SK-N-SH (cell line): ENCODE results near the gene DYNC2H1. TPM values are rescaled to one million over a fixed set of nuclear protein-coding genes. Genes with fewer than 3 reads are reported as not detected.

Experiments
- CTCF ChIA-PET: fragments of 300-600, 350-600 bp; formaldehyde crosslinking; extraction: SDS; loops from one replicate; lab custom pipeline; 2021; lab: Yijun Ruan, JAX
- POLR2A ChIA-PET: fragments of 350-600 bp; sonication (Branson Sonifier 250); formaldehyde crosslinking; extraction: SDS; loops from one replicate; lab custom pipeline; 2020; ENCODE audit warnings: antibody characterized with exemption, inconsistent platforms; lab: Yijun Ruan, JAX
- DNase-seq: peaks from one replicate; pipeline ENCODE4 v3.0.0; 2012
- H2AFZ ChIP-seq: fragments of 200-600 bp; sonication (generic); 2 replicates; pipeline ENCODE4 v1.8.1; 2016; ENCODE audit warnings: antibody characterized with exemption, mild to moderate bottlenecking, low read depth
- H3F3A ChIP-seq: fragments of 200-600 bp; sonication (generic); replicated peaks from 2 replicates; pipeline ENCODE3; 2016; ENCODE audit warnings: antibody characterized with exemption, mild to moderate bottlenecking; ENCODE audit not compliant: insufficient read depth
- H3K27ac ChIP-seq, 2 experiments: fragments of 200-500 bp in 1 of 2; fragments of 200-600 bp in 1 of 2; sonication (Bioruptor generic) in 1 of 2; sonication (generic), shearing (Covaris generic) in 1 of 2; 2 replicates each; pipeline versions ENCODE4 v1.5.1 to v1.6.1; 2014 to 2016; ENCODE audit warnings: low read depth in 2 of 2, inconsistent platforms in 1 of 2, low read length in 1 of 2, mild to moderate bottlenecking in 1 of 2, mixed read lengths in 1 of 2
- H3K27me3 ChIP-seq: fragments of 200-600 bp; sonication (generic), shearing (Covaris generic); 2 replicates; pipeline ENCODE4 v1.6.1; 2016; ENCODE audit warnings: mixed run types; ENCODE audit not compliant: insufficient read depth
- H3K36me3 ChIP-seq, 2 experiments: fragments of 200-500 bp in 1 of 2; fragments of 200-600 bp in 1 of 2; sonication (Bioruptor generic) in 1 of 2; sonication (generic) in 1 of 2; replicated peaks in 1 of 2; 2 replicates each; pipeline versions ENCODE3 to v1.5.1; 2014 to 2016; ENCODE audit warnings: low read length in 1 of 2, mild to moderate bottlenecking in 1 of 2; ENCODE audit not compliant: insufficient read depth in 2 of 2, control insufficient read depth in 1 of 2
- H3K4me1 ChIP-seq, 2 experiments: fragments of 200-500 bp in 1 of 2; fragments of 200-600 bp in 1 of 2; sonication (Bioruptor generic) in 1 of 2; sonication (generic), shearing (Covaris generic) in 1 of 2; 2 replicates each; pipeline versions ENCODE4 v1.5.1 to v1.6.1; 2014 to 2016; ENCODE audit warnings: low read depth in 1 of 2, low read length in 1 of 2, mixed run types in 1 of 2; ENCODE audit not compliant: insufficient read depth in 2 of 2, control insufficient read depth in 1 of 2
- H3K4me2 ChIP-seq: fragments of 200-600 bp; sonication (generic), shearing (Covaris generic); 2 replicates; pipeline ENCODE4 v1.6.1; 2017; ENCODE audit warnings: mixed run types
- H3K4me3 ChIP-seq, 2 experiments: fragments of 200-500 bp in 1 of 2; fragments of 200-600 bp in 1 of 2; sonication (Bioruptor generic) in 1 of 2; sonication (generic), shearing (Covaris generic) in 1 of 2; 2 replicates each; pipeline versions ENCODE4 v1.5.1 to v1.8.1; 2014 to 2016; ENCODE audit warnings: low read depth in 2 of 2, inconsistent platforms in 1 of 2, low read length in 1 of 2, mild to moderate bottlenecking in 1 of 2, mixed read lengths in 1 of 2, moderate library complexity in 1 of 2
- H3K79me2 ChIP-seq: fragments of 200-600 bp; sonication (generic); 2 replicates; pipeline ENCODE4 v1.8.1; 2017; ENCODE audit warnings: mild to moderate bottlenecking; ENCODE audit not compliant: insufficient read depth
- H3K9ac ChIP-seq: fragments of 200-600 bp; sonication (generic); 2 replicates; pipeline ENCODE4 v1.6.1; 2017; ENCODE audit warnings: mixed run types
- H3K9me2 ChIP-seq: fragments of 200-600 bp; sonication (generic); 2 replicates; pipeline ENCODE4 v1.6.1; 2017; ENCODE audit warnings: mixed run types
- H3K9me3 ChIP-seq: fragments of 200-600 bp; sonication (generic); 2 replicates; pipeline ENCODE4 v1.6.1; 2017; ENCODE audit warnings: mixed run types, mild to moderate bottlenecking, moderate library complexity
- H4K20me1 ChIP-seq: fragments of 200-600 bp; sonication (generic); 2 replicates; pipeline ENCODE4 v1.6.1; 2017; ENCODE audit warnings: mild to moderate bottlenecking, mixed run types; ENCODE audit not compliant: insufficient read depth
- CTCF ChIP-seq: fragments of 200-600 bp; sonication (generic); IDR thresholded peaks from 2 replicates; pipeline ENCODE4 v1.6.1; 2017; ENCODE audit warnings: antibody characterized with exemption, mild to moderate bottlenecking, moderate library complexity
- EZH2phosphoT487 ChIP-seq: fragments of 200-600 bp; sonication (generic); IDR thresholded peaks from 2 replicates; pipeline ENCODE4 v1.6.1; 2017; ENCODE audit warnings: low read depth, mixed run types, mild to moderate bottlenecking, antibody characterized with exemption, moderate library complexity, borderline replicate concordance
- FOSL2 ChIP-seq: IDR thresholded peaks from 2 replicates; pipeline ENCODE4 v1.4.0; 2012; ENCODE audit warnings: low read depth, mild to moderate bottlenecking, moderate library complexity, borderline replicate concordance
- FOXJ3 ChIP-seq: sonication (generic); formaldehyde crosslinking; IDR thresholded peaks from 2 replicates; pipeline ENCODE4 v1.5.1; 2020; ENCODE audit warnings: mild to moderate bottlenecking, missing genetic modification reagents
- FOXM1 ChIP-seq: IDR thresholded peaks from 2 replicates; pipeline ENCODE4 v1.4.0; 2012; ENCODE audit warnings: low read depth, mild to moderate bottlenecking
- GATA2 ChIP-seq: sonication (generic); formaldehyde crosslinking; IDR thresholded peaks from 2 replicates; pipeline ENCODE4 v1.5.0; 2020; ENCODE audit warnings: mild to moderate bottlenecking, missing genetic modification reagents
- JUND ChIP-seq: IDR thresholded peaks from 2 replicates; pipeline ENCODE4 v1.4.0; 2012
- RAD21 ChIP-seq: IDR thresholded peaks from 2 replicates; pipeline ENCODE4 v1.6.1; 2012; ENCODE audit warnings: mild to moderate bottlenecking, low read length
- RXRA ChIP-seq: IDR thresholded peaks from 2 replicates; pipeline ENCODE4 v1.4.0; 2012; ENCODE audit warnings: low read depth, mild to moderate bottlenecking, borderline replicate concordance
- SIN3A ChIP-seq: IDR thresholded peaks from 2 replicates; pipeline ENCODE4 v1.6.1; 2012; ENCODE audit warnings: low read depth, mild to moderate bottlenecking, low read length, moderate library complexity, borderline replicate concordance
- TCF12 ChIP-seq: IDR thresholded peaks from 2 replicates; pipeline ENCODE4 v1.4.0; 2012
- YY1 ChIP-seq: IDR thresholded peaks from 2 replicates; pipeline ENCODE4 v1.4.0; 2012; ENCODE audit warnings: low read depth, mild to moderate bottlenecking
- WGBS: methylation state at CpG from one replicate; pipeline ENCODE4 v1.1.6; 2017; ENCODE audit warnings: low lambda C conversion rate; 5-methylcytosine and 5-hydroxymethylcytosine counted together
- polyA plus RNA-seq, 3 experiments: library from polyadenylated mRNA; depleted of rRNA; stranded (reverse); fragments of >200 nt; gene quantifications; 2 replicates each; pipeline ENCODE4 v1.2.3, GENCODE V29; 2012
- TF ChIP-seq, protein P1 (sequence below): IDR thresholded peaks from 2 replicates; pipeline ENCODE4 v1.4.0; 2012; ENCODE audit warnings: low read depth, borderline replicate concordance
- TF ChIP-seq, protein P2 (sequence below): IDR thresholded peaks from 2 replicates; pipeline ENCODE4 v1.6.1; 2012; ENCODE audit warnings: mild to moderate bottlenecking, low read depth, low read length, moderate library complexity
- TF ChIP-seq, protein P3 (sequence below): fragments of 150-350 bp; IDR thresholded peaks from 2 replicates; pipeline ENCODE4 v1.6.1; 2017; ENCODE audit warnings: antibody characterized with exemption, low read length, low read depth, borderline replicate concordance

DYNC2H1 gene
- polyA plus RNA-seq, 1 of the 3 experiments (the other 2 are of a cell fraction) = 15.3 TPM

- ChIA-PET CTCF (interaction anchor here (0.8 to 0.9 kb wide), 2 partner anchors 27 to 253 kb away, joined by 3 read pairs; no protein-coding TSS in a partner anchor), POLR2A (no interaction called here)
Observed at GRCh38 chr11:103378931-103379330, 269.7 kb downstream of the DYNC2H1 start.

More at GRCh38 chr11:103378931-103379330, 269.7 kb downstream of the DYNC2H1 start:
- 90% methylated on average over 2 of the region's 2 CpGs for WGBS
- no peaks in the 10 kb centered on the region for H3K79me2 ChIP-seq
- H3K4me1 ChIP-seq = no peaks in the 10 kb centered on the region; a peak in 1 of 4 replicates
- H3F3A ChIP-seq = peaks cover 7% of the 10 kb centered on the region
- peaks cover 0 to 5% of the 10 kb centered on the region in 2 experiments for H3K36me3 ChIP-seq
- no peaks in the 10 kb centered on the region for H3K27me3 ChIP-seq
- H3K9ac ChIP-seq = no peak overlapping the region
- H3K4me2 ChIP-seq = no peak overlapping the region
- TF ChIP-seq EZH2phosphoT487 (no peak), YY1 (no peak), JUND (no peak), GATA2 (CRISPR knock-in tag) (no peak), TCF12 (no peak), RAD21 (no peak), SIN3A (no peak), FOXM1 (no peak), FOSL2 (no peak), FOXJ3 (CRISPR knock-in tag) (no peak), CTCF (no peak), RXRA (no peak)
- TF ChIP-seq, protein P1, sequence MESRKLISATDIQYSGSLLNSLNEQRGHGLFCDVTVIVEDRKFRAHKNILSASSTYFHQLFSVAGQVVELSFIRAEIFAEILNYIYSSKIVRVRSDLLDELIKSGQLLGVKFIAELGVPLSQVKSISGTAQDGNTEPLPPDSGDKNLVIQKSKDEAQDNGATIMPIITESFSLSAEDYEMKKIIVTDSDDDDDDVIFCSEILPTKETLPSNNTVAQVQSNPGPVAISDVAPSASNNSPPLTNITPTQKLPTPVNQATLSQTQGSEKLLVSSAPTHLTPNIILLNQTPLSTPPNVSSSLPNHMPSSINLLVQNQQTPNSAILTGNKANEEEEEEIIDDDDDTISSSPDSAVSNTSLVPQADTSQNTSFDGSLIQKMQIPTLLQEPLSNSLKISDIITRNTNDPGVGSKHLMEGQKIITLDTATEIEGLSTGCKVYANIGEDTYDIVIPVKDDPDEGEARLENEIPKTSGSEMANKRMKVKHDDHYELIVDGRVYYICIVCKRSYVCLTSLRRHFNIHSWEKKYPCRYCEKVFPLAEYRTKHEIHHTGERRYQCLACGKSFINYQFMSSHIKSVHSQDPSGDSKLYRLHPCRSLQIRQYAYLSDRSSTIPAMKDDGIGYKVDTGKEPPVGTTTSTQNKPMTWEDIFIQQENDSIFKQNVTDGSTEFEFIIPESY = no peak
- TF ChIP-seq, protein P2, sequence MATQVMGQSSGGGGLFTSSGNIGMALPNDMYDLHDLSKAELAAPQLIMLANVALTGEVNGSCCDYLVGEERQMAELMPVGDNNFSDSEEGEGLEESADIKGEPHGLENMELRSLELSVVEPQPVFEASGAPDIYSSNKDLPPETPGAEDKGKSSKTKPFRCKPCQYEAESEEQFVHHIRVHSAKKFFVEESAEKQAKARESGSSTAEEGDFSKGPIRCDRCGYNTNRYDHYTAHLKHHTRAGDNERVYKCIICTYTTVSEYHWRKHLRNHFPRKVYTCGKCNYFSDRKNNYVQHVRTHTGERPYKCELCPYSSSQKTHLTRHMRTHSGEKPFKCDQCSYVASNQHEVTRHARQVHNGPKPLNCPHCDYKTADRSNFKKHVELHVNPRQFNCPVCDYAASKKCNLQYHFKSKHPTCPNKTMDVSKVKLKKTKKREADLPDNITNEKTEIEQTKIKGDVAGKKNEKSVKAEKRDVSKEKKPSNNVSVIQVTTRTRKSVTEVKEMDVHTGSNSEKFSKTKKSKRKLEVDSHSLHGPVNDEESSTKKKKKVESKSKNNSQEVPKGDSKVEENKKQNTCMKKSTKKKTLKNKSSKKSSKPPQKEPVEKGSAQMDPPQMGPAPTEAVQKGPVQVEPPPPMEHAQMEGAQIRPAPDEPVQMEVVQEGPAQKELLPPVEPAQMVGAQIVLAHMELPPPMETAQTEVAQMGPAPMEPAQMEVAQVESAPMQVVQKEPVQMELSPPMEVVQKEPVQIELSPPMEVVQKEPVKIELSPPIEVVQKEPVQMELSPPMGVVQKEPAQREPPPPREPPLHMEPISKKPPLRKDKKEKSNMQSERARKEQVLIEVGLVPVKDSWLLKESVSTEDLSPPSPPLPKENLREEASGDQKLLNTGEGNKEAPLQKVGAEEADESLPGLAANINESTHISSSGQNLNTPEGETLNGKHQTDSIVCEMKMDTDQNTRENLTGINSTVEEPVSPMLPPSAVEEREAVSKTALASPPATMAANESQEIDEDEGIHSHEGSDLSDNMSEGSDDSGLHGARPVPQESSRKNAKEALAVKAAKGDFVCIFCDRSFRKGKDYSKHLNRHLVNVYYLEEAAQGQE = no peak
- TF ChIP-seq, protein P3, sequence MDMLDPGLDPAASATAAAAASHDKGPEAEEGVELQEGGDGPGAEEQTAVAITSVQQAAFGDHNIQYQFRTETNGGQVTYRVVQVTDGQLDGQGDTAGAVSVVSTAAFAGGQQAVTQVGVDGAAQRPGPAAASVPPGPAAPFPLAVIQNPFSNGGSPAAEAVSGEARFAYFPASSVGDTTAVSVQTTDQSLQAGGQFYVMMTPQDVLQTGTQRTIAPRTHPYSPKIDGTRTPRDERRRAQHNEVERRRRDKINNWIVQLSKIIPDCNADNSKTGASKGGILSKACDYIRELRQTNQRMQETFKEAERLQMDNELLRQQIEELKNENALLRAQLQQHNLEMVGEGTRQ = no peak
- no peaks in the 10 kb centered on the region for H3K9me3 ChIP-seq
- no peaks in the 10 kb centered on the region for H3K9me2 ChIP-seq
- H3K27ac ChIP-seq = peak overlapping the region in 1 of 2 experiments; percentile 9; a peak in 1 of 4 replicates
- H3K4me3 ChIP-seq = no peak overlapping the region
- DNase-seq = no peak
- H2AFZ ChIP-seq = no peak overlapping the region
- H4K20me1 ChIP-seq = no peaks in the 10 kb centered on the region
